HEK293 (cell line): Measurements from ENCODE around the gene CEBPE.

ENCODE experiments used
- CTCF ChIA-PET: fragments of 350-600 bp; formaldehyde crosslinking; extraction: SDS; loops from one replicate; lab custom pipeline; 2021; ENCODE audit warnings: antibody characterized with exemption; lab: Yijun Ruan, JAX
- POLR2A ChIA-PET: fragments of 300-600 bp; formaldehyde crosslinking; extraction: SDS; loops from one replicate; lab custom pipeline; 2020; ENCODE audit warnings: antibody characterized with exemption, inconsistent platforms; lab: Yijun Ruan, JAX
- H3K27ac ChIP-seq: fragments of 200-500 bp; sonication (Bioruptor generic); 2 replicates; pipeline ENCODE4 v1.5.1; 2014; ENCODE audit warnings: low read depth, low read length, control low read depth, inconsistent platforms; ENCODE audit errors: extremely low read depth
- H3K36me3 ChIP-seq, 2 experiments: fragments of 200-500 bp in 1 of 2; sonication (Bioruptor generic) in 1 of 2; 1 replicate in 1 of 2; 2 replicates in 1 of 2; pipeline ENCODE4 v1.5.1; 2014 to 2017; ENCODE audit warnings: inconsistent platforms in 2 of 2, low read length in 2 of 2; ENCODE audit not compliant: control insufficient read depth in 2 of 2, insufficient read depth in 1 of 2
- H3K4me1 ChIP-seq: fragments of 200-500 bp; sonication (Bioruptor generic); 2 replicates; pipeline ENCODE4 v1.5.1; 2014; ENCODE audit warnings: mild to moderate bottlenecking, low read length, inconsistent platforms; ENCODE audit not compliant: control insufficient read depth, insufficient read depth
- H3K4me3 ChIP-seq: 2 replicates; pipeline ENCODE4 v1.5.1; 2011; ENCODE audit warnings: low read depth, mild to moderate bottlenecking, control low read depth, low read length, moderate library complexity
- H3K9me3 ChIP-seq: fragments of 200-500 bp; sonication (Bioruptor generic); 2 replicates; pipeline ENCODE4 v1.5.1; 2014; ENCODE audit warnings: low read depth, low read length, inconsistent platforms; ENCODE audit not compliant: control insufficient read depth, insufficient read depth
- GFI1B ChIP-seq: fragments of 450-650 bp; formaldehyde crosslinking; IDR thresholded peaks from 2 replicates; pipeline ENCODE4 v1.5.1; 2016; ENCODE audit warnings: missing biosample characterization, missing genetic modification characterization
- MEIS1 ChIP-seq: sonication (generic); formaldehyde crosslinking; IDR thresholded peaks from 2 replicates; pipeline ENCODE4 v1.8.1; 2022; ENCODE audit warnings: missing genetic modification reagents, mild to moderate bottlenecking, borderline replicate concordance
- SP3 ChIP-seq: fragments of 450-650 bp; formaldehyde crosslinking; IDR thresholded peaks from 2 replicates; pipeline ENCODE4 v1.5.1; 2016; ENCODE audit warnings: missing biosample characterization, missing genetic modification characterization
- TCF7L2 ChIP-seq: IDR thresholded peaks from 2 replicates; pipeline ENCODE4 v1.6.1; 2011; ENCODE audit warnings: low read depth, mild to moderate bottlenecking, inconsistent platforms, low read length, moderate library complexity, borderline replicate concordance
- ZBTB1 ChIP-seq: fragments of 450-650 bp; formaldehyde crosslinking; IDR thresholded peaks from 2 replicates; pipeline ENCODE4 v1.5.1; 2016; ENCODE audit warnings: missing biosample characterization, missing genetic modification characterization
- ZBTB20 ChIP-seq: fragments of 450-650 bp; formaldehyde crosslinking; IDR thresholded peaks from 2 replicates; pipeline ENCODE4 v1.5.1; 2016; ENCODE audit warnings: missing biosample characterization, missing genetic modification characterization
- ZFHX2 ChIP-seq: fragments of 450-650 bp; formaldehyde crosslinking; conservative IDR thresholded peaks from 2 replicates; pipeline ENCODE4 v1.5.1; 2016; ENCODE audit warnings: missing biosample characterization, missing genetic modification characterization
- ZFP37 ChIP-seq: fragments of 450-650 bp; formaldehyde crosslinking; IDR thresholded peaks from 2 replicates; pipeline ENCODE4 v1.5.1; 2016; ENCODE audit warnings: missing biosample characterization, missing genetic modification characterization
- ZNF146 ChIP-seq: fragments of 450-650 bp; formaldehyde crosslinking; IDR thresholded peaks from 2 replicates; pipeline ENCODE4 v1.5.1; 2016; ENCODE audit warnings: missing biosample characterization, missing genetic modification characterization
- ZNF157 ChIP-seq: fragments of 450-650 bp; formaldehyde crosslinking; IDR thresholded peaks from 2 replicates; pipeline ENCODE4 v1.5.1; 2016; ENCODE audit warnings: missing biosample characterization, missing genetic modification characterization
- ZNF24 ChIP-seq: fragments of 450-650 bp; formaldehyde crosslinking; IDR thresholded peaks from 2 replicates; pipeline ENCODE4 v1.5.1; 2016; ENCODE audit warnings: missing biosample characterization, missing genetic modification characterization
- ZNF366 ChIP-seq: fragments of 450-650 bp; formaldehyde crosslinking; conservative IDR thresholded peaks from 2 replicates; pipeline ENCODE4 v1.5.1; 2016; ENCODE audit warnings: missing biosample characterization, missing genetic modification characterization
- ZNF37A ChIP-seq: fragments of 450-650 bp; IDR thresholded peaks from 2 replicates; pipeline ENCODE4 v1.5.1; 2018; ENCODE audit warnings: missing biosample characterization, missing genetic modification characterization
- ZNF510 ChIP-seq: fragments of 450-650 bp; formaldehyde crosslinking; IDR thresholded peaks from 2 replicates; pipeline ENCODE4 v1.5.1; 2018; ENCODE audit warnings: mild to moderate bottlenecking, missing genetic modification characterization, missing biosample characterization; ENCODE audit not compliant: insufficient replicate concordance
- ZNF555 ChIP-seq: fragments of 450-650 bp; formaldehyde crosslinking; conservative IDR thresholded peaks from 2 replicates; pipeline ENCODE4 v1.5.1; 2017; ENCODE audit warnings: missing biosample characterization, mild to moderate bottlenecking, missing genetic modification characterization, inconsistent platforms
- ZNF558 ChIP-seq: fragments of 450-650 bp; formaldehyde crosslinking; IDR thresholded peaks from 2 replicates; pipeline ENCODE4 v1.5.1; 2016; ENCODE audit warnings: missing biosample characterization, missing genetic modification characterization
- ZNF623 ChIP-seq: fragments of 450-650 bp; formaldehyde crosslinking; IDR thresholded peaks from 2 replicates; pipeline ENCODE4 v1.5.1; 2016; ENCODE audit warnings: missing biosample characterization, missing genetic modification characterization
- ZNF777 ChIP-seq: fragments of 450-650 bp; formaldehyde crosslinking; IDR thresholded peaks from 2 replicates; pipeline ENCODE4 v1.5.1; 2017; ENCODE audit warnings: missing biosample characterization, missing genetic modification characterization, borderline replicate concordance
- ZNF785 ChIP-seq: fragments of 450-650 bp; formaldehyde crosslinking; IDR thresholded peaks from 2 replicates; pipeline ENCODE4 v1.5.1; 2016; ENCODE audit warnings: missing biosample characterization, missing genetic modification characterization
- TF ChIP-seq, protein P1 (sequence below): fragments of 450-650 bp; formaldehyde crosslinking; IDR thresholded peaks from 2 replicates; pipeline ENCODE4 v1.5.1; 2016; ENCODE audit warnings: missing biosample characterization, missing genetic modification characterization
- TF ChIP-seq, protein P2 (sequence below): fragments of 450-650 bp; formaldehyde crosslinking; IDR thresholded peaks from 2 replicates; pipeline ENCODE4 v1.5.1; 2017; ENCODE audit warnings: missing biosample characterization, missing genetic modification characterization
- TF ChIP-seq, protein P3 (sequence below): fragments of 450-650 bp; formaldehyde crosslinking; IDR thresholded peaks from 2 replicates; pipeline ENCODE4 v1.5.1; 2016; ENCODE audit warnings: missing biosample characterization, missing genetic modification characterization
- TF ChIP-seq, protein P4 (sequence below): fragments of 450-650 bp; formaldehyde crosslinking; IDR thresholded peaks from 2 replicates; pipeline ENCODE4 v1.5.1; 2016; ENCODE audit warnings: missing biosample characterization, missing genetic modification characterization

CEBPE gene

DNA sequence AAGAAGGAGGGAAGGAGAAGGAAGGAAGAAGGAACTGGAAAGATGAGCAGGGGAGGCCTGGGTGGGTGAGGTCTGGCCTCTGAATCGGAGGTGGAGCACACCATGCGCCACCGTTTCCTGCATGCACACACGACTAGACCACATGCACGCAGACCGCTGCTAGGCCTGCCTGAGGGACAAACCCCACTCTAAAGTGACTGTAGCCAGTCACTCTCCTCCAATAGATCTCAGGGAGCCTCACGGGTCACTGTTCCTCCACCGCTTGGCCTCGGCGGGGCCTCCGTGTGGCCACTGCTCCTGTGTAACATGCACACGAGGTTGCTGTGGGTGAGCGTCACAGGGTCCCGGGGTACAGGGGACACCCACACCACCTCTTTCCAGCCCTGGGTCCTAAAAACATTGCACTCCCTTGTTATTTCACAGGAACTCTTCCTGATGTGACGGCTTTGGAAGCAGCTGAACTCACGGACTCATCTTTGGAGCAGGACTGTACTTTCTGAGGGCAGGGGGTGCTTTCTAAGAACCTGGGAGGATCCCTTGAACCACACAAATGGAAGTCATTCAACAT, 17.6 kb upstream of the CEBPE start:
- ChIA-PET POLR2A (no interaction called here), CTCF (interaction anchor here (0.5 to 1.8 kb wide), 4 partner anchors 16 to 378 kb away, joined by 3 to 12 read pairs (median 4); no protein-coding TSS in a partner anchor)
- no peak overlapping the region for H3K4me3 ChIP-seq
- no peak for TF ChIP-seq ZBTB1
- no peak for TF ChIP-seq ZNF24 (tag by site-specific recombination)
- no peak for TF ChIP-seq ZFHX2 (tag by site-specific recombination)
- TF ChIP-seq ZNF785 (tag by site-specific recombination): no peak
- TF ChIP-seq ZNF777: no peak
- TF ChIP-seq TCF7L2: no peak
- no peak for TF ChIP-seq ZNF558 (tag by site-specific recombination)
- TF ChIP-seq, protein P1, sequence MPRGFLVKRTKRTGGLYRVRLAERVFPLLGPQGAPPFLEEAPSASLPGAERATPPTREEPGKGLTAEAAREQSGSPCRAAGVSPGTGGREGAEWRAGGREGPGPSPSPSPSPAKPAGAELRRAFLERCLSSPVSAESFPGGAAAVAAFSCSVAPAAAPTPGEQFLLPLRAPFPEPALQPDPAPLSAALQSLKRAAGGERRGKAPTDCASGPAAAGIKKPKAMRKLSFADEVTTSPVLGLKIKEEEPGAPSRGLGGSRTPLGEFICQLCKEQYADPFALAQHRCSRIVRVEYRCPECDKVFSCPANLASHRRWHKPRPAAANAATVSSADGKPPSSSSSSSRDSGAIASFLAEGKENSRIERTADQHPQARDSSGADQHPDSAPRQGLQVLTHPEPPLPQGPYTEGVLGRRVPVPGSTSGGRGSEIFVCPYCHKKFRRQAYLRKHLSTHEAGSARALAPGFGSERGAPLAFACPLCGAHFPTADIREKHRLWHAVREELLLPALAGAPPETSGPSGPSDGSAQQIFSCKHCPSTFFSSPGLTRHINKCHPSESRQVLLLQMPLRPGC (tag by site-specific recombination): no peak
- TF ChIP-seq, protein P2, sequence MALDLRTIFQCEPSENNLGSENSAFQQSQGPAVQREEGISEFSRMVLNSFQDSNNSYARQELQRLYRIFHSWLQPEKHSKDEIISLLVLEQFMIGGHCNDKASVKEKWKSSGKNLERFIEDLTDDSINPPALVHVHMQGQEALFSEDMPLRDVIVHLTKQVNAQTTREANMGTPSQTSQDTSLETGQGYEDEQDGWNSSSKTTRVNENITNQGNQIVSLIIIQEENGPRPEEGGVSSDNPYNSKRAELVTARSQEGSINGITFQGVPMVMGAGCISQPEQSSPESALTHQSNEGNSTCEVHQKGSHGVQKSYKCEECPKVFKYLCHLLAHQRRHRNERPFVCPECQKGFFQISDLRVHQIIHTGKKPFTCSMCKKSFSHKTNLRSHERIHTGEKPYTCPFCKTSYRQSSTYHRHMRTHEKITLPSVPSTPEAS (tag by site-specific recombination): no peak
- TF ChIP-seq ZFP37 (tag by site-specific recombination): no peak
- TF ChIP-seq GFI1B (tag by site-specific recombination): no peak
- TF ChIP-seq, protein P3, sequence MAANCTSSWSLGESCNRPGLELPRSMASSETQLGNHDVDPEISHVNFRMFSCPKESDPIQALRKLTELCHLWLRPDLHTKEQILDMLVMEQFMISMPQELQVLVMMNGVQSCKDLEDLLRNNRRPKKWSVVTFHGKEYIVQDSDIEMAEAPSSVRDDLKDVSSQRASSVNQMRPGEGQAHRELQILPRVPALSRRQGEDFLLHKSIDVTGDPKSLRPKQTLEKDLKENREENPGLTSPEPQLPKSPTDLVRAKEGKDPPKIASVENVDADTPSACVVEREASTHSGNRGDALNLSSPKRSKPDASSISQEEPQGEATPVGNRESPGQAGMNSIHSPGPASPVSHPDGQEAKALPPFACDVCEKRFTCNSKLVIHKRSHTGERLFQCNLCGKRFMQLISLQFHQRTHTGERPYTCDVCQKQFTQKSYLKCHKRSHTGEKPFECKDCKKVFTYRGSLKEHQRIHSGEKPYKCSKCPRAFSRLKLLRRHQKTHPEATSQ: no peak
- TF ChIP-seq ZNF366 (tag by site-specific recombination): no peak
- TF ChIP-seq ZBTB20 (tag by site-specific recombination): no peak
- TF ChIP-seq, protein P4, sequence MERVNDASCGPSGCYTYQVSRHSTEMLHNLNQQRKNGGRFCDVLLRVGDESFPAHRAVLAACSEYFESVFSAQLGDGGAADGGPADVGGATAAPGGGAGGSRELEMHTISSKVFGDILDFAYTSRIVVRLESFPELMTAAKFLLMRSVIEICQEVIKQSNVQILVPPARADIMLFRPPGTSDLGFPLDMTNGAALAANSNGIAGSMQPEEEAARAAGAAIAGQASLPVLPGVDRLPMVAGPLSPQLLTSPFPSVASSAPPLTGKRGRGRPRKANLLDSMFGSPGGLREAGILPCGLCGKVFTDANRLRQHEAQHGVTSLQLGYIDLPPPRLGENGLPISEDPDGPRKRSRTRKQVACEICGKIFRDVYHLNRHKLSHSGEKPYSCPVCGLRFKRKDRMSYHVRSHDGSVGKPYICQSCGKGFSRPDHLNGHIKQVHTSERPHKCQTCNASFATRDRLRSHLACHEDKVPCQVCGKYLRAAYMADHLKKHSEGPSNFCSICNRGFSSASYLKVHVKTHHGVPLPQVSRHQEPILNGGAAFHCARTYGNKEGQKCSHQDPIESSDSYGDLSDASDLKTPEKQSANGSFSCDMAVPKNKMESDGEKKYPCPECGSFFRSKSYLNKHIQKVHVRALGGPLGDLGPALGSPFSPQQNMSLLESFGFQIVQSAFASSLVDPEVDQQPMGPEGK: no peak
- no peak for TF ChIP-seq ZNF37A (tag by site-specific recombination)
- TF ChIP-seq MEIS1 (CRISPR knock-in tag): no peak
- no peak for TF ChIP-seq ZNF510 (tag by site-specific recombination)
- H3K36me3 ChIP-seq: peaks cover 0 to 8% of the 10 kb centered on the region in 2 experiments; a peak in 2 of 3 replicates
- no peaks in the 10 kb centered on the region for H3K9me3 ChIP-seq
- H3K27ac ChIP-seq: no peak overlapping the region
- no peaks in the 10 kb centered on the region for H3K4me1 ChIP-seq

DNA sequence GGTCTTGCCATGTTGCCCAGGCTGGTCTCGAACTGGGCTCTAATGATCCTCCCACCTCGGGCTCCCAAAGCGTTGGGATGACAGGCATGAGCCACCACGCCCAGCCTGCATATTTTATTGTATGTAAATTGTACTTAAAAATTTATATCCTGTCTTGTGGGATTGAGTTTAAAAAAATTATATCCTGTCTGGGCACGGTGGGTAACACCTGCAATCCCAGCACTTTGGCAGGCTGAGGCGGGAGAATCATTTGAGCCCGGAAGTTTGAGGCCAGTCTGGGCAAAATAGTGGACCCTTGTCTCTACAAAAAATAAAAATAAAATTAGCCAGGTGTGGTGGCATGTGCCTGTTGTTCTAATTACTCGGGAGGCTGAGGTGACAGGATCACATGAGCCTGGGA, 13.9 kb upstream of the CEBPE start:
- Histone ChIP-seq H3K27ac (no peak overlapping the region), H3K9me3 (no peaks in the 10 kb centered on the region), H3K4me1 (no peaks in the 10 kb centered on the region), H3K36me3 (peaks cover 0 to 6% of the 10 kb centered on the region in 2 experiments; a peak in 2 of 3 replicates), H3K4me3 (no peak overlapping the region)
- POLR2A ChIA-PET: no interaction called here
- CTCF ChIA-PET: interaction anchor here (0.5 kb wide), 1 partner anchor 50 kb away, joined by 3 read pairs; no protein-coding TSS in a partner anchor
- no peak for TF ChIP-seq SP3 (tag by site-specific recombination)
- no peak for TF ChIP-seq ZNF555
- no peak for TF ChIP-seq ZNF623 (tag by site-specific recombination)
- no peak for TF ChIP-seq ZNF157 (tag by site-specific recombination)
- TF ChIP-seq ZNF146 (tag by site-specific recombination): no peak
- TF ChIP-seq, all 188 proteins: peak for 0
